Activated CD4-positive, alpha-beta T cell treated with anti-CD3 and anti-CD28 coated beads, Interleukin-2, amount 10 ng/mL, durations not matched to agents 24 days and 14 days (primary cell): ENCODE data around the gene SIGLEC9. TPM values are rescaled to one million over a fixed set of nuclear protein-coding genes. Genes with fewer than 3 reads are reported as not detected.
A peak's percentile ranks its signal among the peaks of the same experiment; 100 is the strongest.

ENCODE experiments used
- DNase-seq: peaks from one replicate; pipeline ENCODE4 v3.0.0; 2022
- H3K27ac Mint-ChIP-seq: one replicate; pipeline ENCODE4 v1.8.0; 2022; ENCODE audit warnings: mild to moderate bottlenecking, mixed read lengths
- H3K27me3 Mint-ChIP-seq: one replicate; pipeline ENCODE4 v1.8.0; 2022; ENCODE audit warnings: mixed read lengths
- H3K36me3 Mint-ChIP-seq: one replicate; pipeline ENCODE4 v1.8.0; 2022; ENCODE audit warnings: low read depth, mild to moderate bottlenecking, mixed read lengths
- H3K4me1 Mint-ChIP-seq: one replicate; pipeline ENCODE4 v1.8.0; 2021; ENCODE audit warnings: mixed read lengths
- H3K4me3 Mint-ChIP-seq: one replicate; pipeline ENCODE4 v1.8.0; 2022; ENCODE audit warnings: mild to moderate bottlenecking, moderate library complexity, mixed read lengths
- H3K9me3 Mint-ChIP-seq: one replicate; pipeline ENCODE4 v1.8.0; 2021; ENCODE audit warnings: mixed read lengths
- intact Hi-C: fragments of 100-400 bp; cut with micrococcal nuclease; formaldehyde crosslinking; loops from one replicate; pipeline ENCODE4 v1.15.1; 2023
- total RNA-seq: library from RNA; stranded (reverse); gene quantifications from 2 replicates; pipeline ENCODE4 v1.2.3, GENCODE V29; 2022

SIGLEC9 gene
- total RNA-seq, 1 donor from 2014 or later: 0.33 TPM

DNA sequence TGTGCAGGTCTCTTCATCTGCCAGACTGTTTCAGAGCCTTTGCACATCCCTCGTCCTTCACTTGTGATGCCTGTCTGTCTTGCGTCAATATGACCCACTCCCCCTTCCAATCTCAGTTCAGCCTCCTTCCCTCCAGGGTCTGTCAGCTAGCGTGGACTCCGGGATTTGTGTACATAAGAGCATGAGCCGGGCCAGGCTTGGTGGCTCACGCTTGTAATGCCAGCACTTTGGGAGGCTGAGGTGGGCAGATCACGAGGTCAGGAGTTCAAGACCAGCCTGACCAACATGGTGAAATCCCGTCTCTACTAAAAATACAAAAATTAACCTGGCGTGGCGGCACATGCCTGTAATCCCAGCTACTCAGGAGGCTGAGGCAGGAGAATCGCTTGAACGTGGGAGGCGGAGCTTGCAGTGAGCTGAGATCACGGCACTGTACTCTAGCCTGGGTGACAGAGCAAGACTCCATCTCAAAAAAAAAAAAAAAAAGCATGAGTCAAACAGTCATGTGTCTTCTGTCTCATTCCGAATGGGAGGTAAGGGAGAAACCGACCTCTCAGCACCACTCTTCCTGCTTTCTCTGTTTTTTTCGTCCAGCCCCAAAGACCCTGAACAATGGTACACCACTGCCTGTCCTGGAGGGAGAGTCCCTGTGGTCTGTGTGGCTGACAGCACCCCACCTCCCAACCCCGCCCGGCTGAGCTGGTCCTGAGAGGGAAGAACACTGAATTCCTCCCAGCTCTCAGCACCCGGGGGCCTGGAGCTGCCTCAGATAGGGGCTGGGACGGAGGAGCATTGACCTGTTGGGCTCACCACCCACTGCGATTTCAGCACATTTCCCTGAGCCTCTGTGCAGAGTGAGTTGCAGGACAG is 2.4 kb upstream of the SIGLEC9 start:
- H3K9me3 Mint-ChIP-seq: no peaks in the 10 kb centered on the region

DNA sequence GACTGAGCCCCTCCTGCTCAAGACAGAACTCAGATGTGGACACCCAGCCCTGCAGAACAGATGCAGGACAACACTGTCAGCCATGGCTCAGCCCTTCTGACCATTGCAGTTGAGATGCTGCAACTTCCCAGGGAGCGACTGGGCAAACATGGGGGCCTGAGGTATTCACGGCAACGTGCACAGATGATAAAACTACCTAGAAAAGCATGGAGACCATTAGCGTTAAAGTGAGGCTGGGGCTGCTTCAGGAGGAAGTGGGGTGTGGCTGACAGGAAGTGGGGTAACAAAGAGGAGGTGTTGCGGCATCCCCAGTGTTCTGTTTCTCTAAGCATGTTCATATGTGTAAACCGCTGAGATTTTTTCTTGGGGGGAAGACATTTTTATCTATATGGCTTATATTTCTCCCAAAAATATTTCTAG is 1.3 kb upstream of the SIGLEC9 start:
- Mint-ChIP-seq H3K4me1 (peaks cover 49% of the 10 kb centered on the region), H3K27ac (peak overlapping the region; percentile 50), H3K36me3 (no peaks in the 10 kb centered on the region), H3K27me3 (peaks cover 4% of the 10 kb centered on the region), H3K4me3 (peak overlapping the region; percentile 62), H3K9me3 (no peaks in the 10 kb centered on the region)
- DNase-seq: peak; percentile 85
- intact Hi-C loops: no loop called here

More for the DNA sequence above, 2.4 kb upstream of the SIGLEC9 start:
- H3K4me3 Mint-ChIP-seq: no peak overlapping the region
- no peaks in the 10 kb centered on the region for H3K36me3 Mint-ChIP-seq
- intact Hi-C loops: no loop called here
- no peak for DNase-seq
- no peak overlapping the region for H3K27ac Mint-ChIP-seq
- peaks cover 42% of the 10 kb centered on the region for H3K4me1 Mint-ChIP-seq
- H3K27me3 Mint-ChIP-seq: peaks cover 7% of the 10 kb centered on the region

DNA sequence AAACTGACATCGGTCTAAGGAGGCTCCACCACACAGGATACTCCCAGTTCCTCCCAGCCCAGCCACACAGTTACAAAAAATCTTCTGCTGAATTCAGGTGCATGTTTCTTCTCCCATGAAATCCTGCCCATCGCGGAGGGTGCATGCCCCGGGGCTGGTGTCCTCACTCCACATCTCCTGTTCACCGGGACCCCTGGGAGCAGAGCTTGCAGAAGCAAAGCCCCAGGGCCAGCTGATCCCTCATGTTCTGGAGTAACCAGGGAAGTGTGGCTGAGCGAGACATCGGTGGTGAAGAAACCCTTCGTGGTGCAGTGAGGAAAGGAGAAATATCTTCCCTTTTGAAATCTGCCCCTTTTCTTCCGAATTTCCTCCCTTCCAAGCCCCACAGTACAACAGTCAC is 904 bp upstream of the SIGLEC9 start:
- Mint-ChIP-seq H3K9me3 (no peaks in the 10 kb centered on the region), H3K27me3 (peaks cover 4% of the 10 kb centered on the region), H3K4me1 (peaks cover 52% of the 10 kb centered on the region), H3K36me3 (no peaks in the 10 kb centered on the region), H3K27ac (peak overlapping the region; percentile 6), H3K4me3 (peak overlapping the region; percentile 62)
- DNase-seq: no peak
- intact Hi-C loops: no loop called here

DNA sequence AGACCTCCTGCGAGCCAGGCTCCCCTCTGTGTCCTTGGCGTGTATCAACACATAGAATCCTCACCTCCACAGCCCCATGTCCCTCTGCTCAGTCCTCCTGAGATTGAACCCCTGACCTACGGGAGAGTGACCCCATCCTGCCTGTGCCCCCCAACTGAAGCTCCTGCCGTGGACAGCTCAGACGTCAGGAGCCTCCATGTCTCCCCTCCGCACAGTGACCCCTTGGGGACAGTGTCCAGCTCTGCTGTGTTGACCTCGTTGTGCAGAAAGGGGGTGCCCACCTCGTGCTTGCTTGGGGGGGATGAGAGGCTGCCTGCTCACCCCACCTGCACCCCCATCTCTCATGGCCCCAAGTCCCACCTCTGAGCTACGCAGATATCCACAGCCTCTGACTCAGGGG is 490 bp upstream of the SIGLEC9 start:
- H3K27ac Mint-ChIP-seq: peak overlapping the region; percentile 6
- intact Hi-C loops: no loop called here
- H3K36me3 Mint-ChIP-seq: no peaks in the 10 kb centered on the region
- H3K27me3 Mint-ChIP-seq: peaks cover under 1% of the 10 kb centered on the region
- H3K9me3 Mint-ChIP-seq: no peaks in the 10 kb centered on the region
- peaks cover 48% of the 10 kb centered on the region for H3K4me1 Mint-ChIP-seq
- H3K4me3 Mint-ChIP-seq: peak overlapping the region; percentile 62
- DNase-seq: no peak

DNA sequence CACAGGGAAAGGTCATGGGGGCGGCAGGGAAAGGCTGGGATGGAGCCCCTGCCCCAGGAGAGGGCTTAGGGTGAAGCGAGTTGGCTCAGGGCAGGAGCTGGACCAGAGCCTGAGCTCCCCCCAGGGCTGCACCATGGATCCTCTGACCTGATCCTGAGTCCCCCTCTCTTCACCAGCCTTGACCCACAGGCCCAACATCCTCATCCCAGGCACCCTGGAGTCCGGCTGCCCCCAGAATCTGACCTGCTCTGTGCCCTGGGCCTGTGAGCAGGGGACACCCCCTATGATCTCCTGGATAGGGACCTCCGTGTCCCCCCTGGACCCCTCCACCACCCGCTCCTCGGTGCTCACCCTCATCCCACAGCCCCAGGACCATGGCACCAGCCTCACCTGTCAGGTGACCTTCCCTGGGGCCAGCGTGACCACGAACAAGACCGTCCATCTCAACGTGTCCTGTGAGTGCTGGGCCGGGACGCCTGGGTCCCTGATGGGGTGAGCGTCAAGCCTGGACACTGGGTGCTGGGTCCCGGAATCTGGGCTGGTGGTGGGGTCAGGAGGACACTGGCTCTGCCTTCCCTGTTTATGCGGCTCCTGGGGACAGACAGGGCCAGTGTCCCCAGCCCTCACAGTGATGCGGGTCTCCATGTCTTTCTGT is 842 bp downstream of the SIGLEC9 start:
- intact Hi-C loops: no loop called here
- no peaks in the 10 kb centered on the region for H3K36me3 Mint-ChIP-seq
- H3K27ac Mint-ChIP-seq: no peak overlapping the region
- no peak for DNase-seq
- no peak overlapping the region for H3K4me3 Mint-ChIP-seq
- no peaks in the 10 kb centered on the region for H3K27me3 Mint-ChIP-seq
- peaks cover 52% of the 10 kb centered on the region for H3K4me1 Mint-ChIP-seq
- H3K9me3 Mint-ChIP-seq: no peaks in the 10 kb centered on the region

DNA sequence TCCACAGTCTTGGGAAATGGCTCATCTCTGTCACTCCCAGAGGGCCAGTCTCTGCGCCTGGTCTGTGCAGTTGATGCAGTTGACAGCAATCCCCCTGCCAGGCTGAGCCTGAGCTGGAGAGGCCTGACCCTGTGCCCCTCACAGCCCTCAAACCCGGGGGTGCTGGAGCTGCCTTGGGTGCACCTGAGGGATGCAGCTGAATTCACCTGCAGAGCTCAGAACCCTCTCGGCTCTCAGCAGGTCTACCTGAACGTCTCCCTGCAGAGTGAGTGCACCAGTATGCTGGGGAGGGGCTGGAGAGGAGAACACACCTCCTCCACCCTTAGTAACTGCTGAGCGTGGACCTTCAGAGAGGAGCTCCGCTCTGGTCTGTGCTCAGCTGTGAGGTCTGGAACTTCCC is 2.3 kb downstream of the SIGLEC9 start:
- H3K4me3 Mint-ChIP-seq: no peak overlapping the region
- H3K27me3 Mint-ChIP-seq: no peaks in the 10 kb centered on the region
- no peak for DNase-seq
- no peak overlapping the region for H3K27ac Mint-ChIP-seq
- intact Hi-C loops: no loop called here
- H3K36me3 Mint-ChIP-seq: no peaks in the 10 kb centered on the region
- H3K9me3 Mint-ChIP-seq: no peaks in the 10 kb centered on the region
- peaks cover 51% of the 10 kb centered on the region for H3K4me1 Mint-ChIP-seq

DNA sequence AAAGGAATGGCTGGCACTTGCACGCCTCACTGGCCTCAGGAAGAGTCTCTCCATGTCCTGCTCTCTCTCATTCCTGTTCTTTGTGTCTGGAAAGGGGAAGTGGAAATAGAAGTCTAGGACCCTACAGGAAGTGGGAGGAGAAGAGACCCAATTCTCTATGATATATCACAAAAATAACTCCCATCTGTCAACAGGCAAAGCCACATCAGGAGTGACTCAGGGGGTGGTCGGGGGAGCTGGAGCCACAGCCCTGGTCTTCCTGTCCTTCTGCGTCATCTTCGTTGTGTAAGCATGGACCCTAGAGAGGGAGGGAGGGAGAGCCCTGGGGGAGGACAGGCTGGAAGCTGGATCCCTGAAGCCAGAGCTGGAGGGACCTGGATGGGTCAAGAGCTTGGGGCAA is 3.0 kb downstream of the SIGLEC9 start:
- Mint-ChIP-seq H3K9me3 (no peaks in the 10 kb centered on the region), H3K4me3 (no peak overlapping the region), H3K27me3 (no peaks in the 10 kb centered on the region), H3K4me1 (peaks cover 49% of the 10 kb centered on the region), H3K27ac (no peak overlapping the region), H3K36me3 (no peaks in the 10 kb centered on the region)
- intact Hi-C loops: no loop called here
- DNase-seq: no peak

DNA sequence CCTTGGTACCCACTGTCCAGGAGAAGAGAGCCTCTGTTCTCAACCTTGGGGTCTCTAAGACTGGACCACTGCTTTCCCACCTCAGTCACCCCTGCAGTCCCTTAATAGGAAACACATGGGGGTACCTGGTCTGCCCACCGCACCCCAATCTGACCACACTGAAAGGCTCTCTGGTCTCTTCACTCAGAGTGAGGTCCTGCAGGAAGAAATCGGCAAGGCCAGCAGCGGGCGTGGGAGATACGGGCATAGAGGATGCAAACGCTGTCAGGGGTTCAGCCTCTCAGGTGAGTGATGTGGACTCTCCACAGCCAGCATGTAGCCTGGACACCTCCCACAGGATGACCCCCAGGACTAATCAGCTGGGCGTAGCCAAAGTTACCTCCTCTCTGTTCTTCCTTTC is 3.5 kb downstream of the SIGLEC9 start:
- no peaks in the 10 kb centered on the region for H3K9me3 Mint-ChIP-seq
- H3K27ac Mint-ChIP-seq: peak overlapping the region; percentile 46
- H3K4me1 Mint-ChIP-seq: peaks cover 47% of the 10 kb centered on the region
- H3K36me3 Mint-ChIP-seq: no peaks in the 10 kb centered on the region
- DNase-seq: no peak
- H3K27me3 Mint-ChIP-seq: no peaks in the 10 kb centered on the region
- H3K4me3 Mint-ChIP-seq: no peak overlapping the region
- intact Hi-C loops: no loop called here

DNA sequence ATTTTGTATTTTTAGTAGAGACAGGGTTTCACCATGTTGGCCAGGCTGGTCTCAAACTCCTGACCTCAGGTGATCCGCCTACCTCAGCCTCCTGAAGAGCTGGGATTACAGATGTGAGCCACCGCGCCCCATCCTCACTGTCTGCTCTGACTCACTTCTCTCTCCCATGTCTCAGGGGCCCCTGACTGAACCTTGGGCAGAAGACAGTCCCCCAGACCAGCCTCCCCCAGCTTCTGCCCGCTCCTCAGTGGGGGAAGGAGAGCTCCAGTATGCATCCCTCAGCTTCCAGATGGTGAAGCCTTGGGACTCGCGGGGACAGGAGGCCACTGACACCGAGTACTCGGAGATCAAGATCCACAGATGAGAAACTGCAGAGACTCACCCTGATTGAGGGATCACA is 5.0 kb downstream of the SIGLEC9 start:
- no peak for DNase-seq
- Mint-ChIP-seq H3K27ac (peak overlapping the region; percentile 13), H3K36me3 (no peaks in the 10 kb centered on the region), H3K4me3 (no peak overlapping the region), H3K4me1 (peaks cover 33% of the 10 kb centered on the region), H3K27me3 (no peaks in the 10 kb centered on the region), H3K9me3 (peaks cover 2% of the 10 kb centered on the region)
- intact Hi-C loops: no loop called here

DNA sequence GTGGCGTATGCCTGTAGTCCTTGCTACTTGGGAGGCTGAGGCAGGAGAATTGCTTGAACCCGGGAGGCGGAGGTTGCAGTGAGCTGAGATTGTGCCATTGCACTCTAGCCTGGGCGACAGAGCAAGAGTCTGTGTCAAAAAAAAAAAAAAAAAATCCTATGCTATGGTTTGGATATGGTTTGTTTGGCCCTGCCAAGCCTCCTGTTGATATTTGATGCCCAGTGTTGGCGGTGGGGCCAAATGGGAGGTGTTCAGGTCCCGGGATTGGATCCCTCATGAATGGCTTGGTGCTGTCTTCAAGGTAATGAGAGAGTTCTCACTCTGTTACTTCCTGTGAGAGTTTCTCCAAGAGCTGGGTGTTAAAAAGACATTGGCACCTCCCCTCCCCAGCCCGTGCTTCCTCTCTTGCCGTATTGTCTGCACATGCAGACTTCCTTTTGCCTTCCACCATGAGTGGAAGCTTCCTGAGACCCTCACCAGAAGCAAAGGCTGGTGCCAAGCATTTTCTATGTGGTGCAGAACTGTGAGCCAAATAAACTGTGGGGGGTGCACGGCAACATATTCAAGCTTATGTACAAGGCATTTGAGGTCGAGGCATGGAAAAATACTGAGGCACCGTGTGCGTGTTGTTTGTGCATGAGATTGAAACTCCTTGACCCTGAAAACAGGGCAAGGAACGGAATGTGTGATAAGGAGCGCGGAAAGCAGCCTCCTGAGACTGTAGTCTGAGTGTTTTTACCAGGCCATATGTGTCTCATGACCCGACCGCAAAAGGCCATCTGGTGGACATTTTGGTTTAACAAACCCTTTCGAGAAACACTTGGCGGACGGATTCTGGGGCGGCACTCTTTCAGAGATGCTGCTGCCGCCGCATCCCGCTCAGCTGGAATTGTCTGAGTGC is 7.3 kb downstream of the SIGLEC9 start:
- Mint-ChIP-seq H3K36me3 (no peaks in the 10 kb centered on the region), H3K4me1 (peaks cover 29% of the 10 kb centered on the region), H3K4me3 (peak overlapping the region; percentile 64), H3K27ac (peak overlapping the region; percentile 80), H3K9me3 (peaks cover 5% of the 10 kb centered on the region), H3K27me3 (no peaks in the 10 kb centered on the region)
- peak; percentile 75 for DNase-seq
- intact Hi-C loops: no loop called here

DNA sequence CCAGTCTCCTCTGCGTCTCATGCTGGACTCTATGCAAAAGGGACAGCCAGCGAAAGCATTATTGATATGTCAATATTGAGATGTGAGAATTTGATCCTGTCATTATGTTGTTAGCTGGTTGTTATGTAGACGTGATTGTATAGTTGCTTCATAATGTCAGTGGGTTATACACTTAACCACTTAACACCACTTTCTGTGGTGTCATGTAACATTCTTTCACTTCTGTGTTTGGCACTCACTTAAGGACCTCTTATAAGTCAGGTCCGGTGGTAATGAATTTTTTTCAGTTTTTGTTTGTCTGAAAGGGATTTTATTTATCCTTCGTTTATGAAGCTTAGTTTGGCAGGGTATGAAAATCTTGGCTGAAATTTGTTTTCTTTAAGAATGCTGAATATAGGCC is 10.3 kb downstream of the SIGLEC9 start:
- intact Hi-C loops: no loop called here
- DNase-seq: no peak
- Mint-ChIP-seq H3K9me3 (peaks cover 5% of the 10 kb centered on the region), H3K4me1 (peaks cover 20% of the 10 kb centered on the region), H3K36me3 (no peaks in the 10 kb centered on the region), H3K27ac (no peak overlapping the region), H3K27me3 (peaks cover 4% of the 10 kb centered on the region), H3K4me3 (no peak overlapping the region)

DNA sequence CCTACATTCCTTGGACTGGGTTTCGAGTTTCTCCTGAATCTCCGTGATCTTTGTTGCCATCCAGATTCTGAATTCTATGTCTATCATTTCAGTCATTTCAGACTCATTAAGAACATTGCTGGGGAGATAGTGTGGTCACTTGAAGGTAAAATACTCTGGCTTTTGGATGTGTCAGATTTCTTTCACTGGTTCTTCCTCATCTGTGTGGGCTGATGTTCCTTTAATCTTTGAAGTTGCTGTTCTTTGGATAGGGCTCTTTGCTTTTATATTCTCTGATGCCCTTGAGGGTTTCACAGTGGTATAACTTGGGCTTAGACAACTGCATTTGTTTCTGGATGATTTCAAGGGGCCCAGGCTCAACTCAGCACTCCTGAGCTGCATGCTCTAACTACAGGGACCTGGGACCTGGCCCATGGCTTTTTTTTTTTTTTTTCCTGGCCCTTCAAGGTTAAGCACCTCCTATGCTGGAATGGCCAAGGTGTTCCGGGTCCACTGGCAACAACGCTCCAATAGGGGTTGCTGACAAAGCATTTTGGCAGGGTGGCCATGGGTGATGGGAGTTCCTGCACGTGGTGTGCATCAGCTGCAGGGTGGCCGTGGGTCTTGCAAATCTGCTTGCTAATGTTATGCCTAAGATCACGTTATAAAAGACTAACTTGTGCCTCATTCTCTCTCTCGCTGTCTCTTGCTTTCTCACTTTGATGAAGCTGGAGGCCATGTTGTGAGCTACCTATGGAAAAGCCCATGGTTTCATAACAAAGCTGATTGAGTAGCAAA is 11.5 kb downstream of the SIGLEC9 start:
- Mint-ChIP-seq H3K27ac (no peak overlapping the region), H3K9me3 (peaks cover 5% of the 10 kb centered on the region), H3K36me3 (no peaks in the 10 kb centered on the region), H3K27me3 (peaks cover 14% of the 10 kb centered on the region), H3K4me1 (peaks cover 17% of the 10 kb centered on the region), H3K4me3 (no peak overlapping the region)
- intact Hi-C loops: no loop called here
- DNase-seq: no peak

DNA sequence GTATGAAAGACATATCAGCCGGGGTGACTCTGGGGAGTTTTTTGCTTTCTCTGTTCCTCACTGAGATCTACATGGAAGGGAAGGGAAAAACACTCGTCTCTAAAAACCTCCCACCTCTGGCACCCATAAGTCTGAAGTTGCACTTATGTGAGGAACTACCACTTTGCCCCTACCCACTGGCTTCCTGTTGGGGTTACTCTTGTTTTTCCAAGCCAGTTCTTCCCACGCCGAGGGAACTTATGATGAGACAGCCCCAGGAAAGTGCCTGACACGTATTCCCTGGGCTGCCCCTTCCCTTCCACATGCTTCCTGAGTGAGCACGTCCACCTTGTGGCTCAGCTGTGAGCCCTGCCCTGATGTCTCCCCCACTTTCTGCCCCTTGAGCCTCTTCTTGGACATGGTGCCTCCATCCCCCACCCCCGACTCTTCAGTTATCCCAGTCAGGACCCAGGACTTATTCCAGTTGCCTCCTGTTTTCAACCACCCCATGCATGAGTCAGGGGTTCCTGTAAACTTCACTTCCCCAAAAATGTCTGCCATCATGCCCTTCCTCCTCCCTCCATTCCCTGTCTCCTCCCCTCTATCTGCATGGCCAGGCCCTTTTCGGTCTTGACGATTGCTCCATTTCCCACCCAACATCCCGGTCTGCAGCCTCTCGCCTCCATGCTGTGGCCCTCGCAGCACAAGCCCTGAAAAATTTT is 12.3 kb downstream of the SIGLEC9 start:
- H3K36me3 Mint-ChIP-seq: no peaks in the 10 kb centered on the region
- no peak overlapping the region for H3K27ac Mint-ChIP-seq
- peaks cover 14% of the 10 kb centered on the region for H3K4me1 Mint-ChIP-seq
- peaks cover 17% of the 10 kb centered on the region for H3K27me3 Mint-ChIP-seq
- intact Hi-C loops: no loop called here
- peaks cover 5% of the 10 kb centered on the region for H3K9me3 Mint-ChIP-seq
- no peak overlapping the region for H3K4me3 Mint-ChIP-seq
- DNase-seq: no peak
